ENCODE results near the gene LRRC2.
A peak's percentile ranks its signal among the peaks of the same experiment; 100 is the strongest.
"Not testable (repeated sequence)": the region's sequence is repeated elsewhere in the genome, so short reads cannot be mapped to it uniquely, and the experiment has no call there.

Gene LRRC2

DNA sequence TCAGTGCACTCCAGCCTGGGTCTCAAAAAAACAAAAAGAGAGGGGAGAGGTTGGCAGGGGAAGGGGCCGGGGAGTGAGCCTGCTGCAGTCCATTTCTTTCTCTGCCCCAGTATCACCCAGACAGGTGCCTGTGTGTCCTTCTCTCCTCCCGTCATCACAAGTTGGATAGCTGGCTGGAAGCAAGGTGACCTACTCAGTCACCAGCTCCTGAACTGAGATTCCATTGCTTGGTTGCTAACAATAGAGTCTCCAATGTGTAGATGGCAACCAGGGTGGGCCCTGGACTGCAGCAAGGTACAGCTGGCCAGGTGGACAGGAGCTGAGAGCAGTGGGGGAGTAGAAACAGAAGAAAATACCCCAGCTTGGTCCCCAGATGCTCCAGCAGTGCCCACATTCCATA is 4.6 kb downstream of the LRRC2 start:
- no peak for DNase-seq (ENCODE audit: extremely low spot score, insufficient read length, low read depth)
- FAIRE-seq = no peak

DNA sequence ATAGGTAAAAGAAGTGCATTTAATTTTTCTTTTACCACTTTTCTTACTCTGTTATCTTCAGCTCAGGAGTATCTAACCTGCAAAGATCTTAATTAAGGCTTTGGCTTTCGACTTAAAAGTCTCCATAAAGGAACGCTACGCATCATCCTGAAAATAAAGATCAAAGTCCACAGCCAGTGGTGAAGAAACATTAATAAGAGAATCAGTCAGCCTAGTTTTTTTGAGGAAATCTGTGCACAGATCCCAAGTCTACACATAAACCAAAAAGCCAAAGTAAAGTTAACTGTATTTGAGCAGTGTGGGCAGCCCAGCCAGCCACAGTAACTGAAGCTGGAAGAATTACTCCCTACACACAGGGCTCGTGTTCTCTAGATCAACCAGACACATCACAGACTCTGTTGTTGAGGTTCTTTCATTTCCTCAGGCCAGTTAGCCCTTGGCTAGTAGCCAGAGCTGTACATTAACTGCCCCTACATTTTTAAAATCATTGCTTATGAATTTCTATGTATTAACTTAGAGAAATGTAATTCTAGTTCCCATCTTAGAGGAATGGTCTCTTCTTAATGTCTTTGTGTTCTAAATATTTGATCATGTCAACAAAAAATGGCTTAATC is 6.9 kb downstream of the LRRC2 start:
- DNase-seq (ENCODE audit: extremely low spot score, insufficient read length, low read depth) (no peak), FAIRE-seq (peak; percentile 38)

DNA sequence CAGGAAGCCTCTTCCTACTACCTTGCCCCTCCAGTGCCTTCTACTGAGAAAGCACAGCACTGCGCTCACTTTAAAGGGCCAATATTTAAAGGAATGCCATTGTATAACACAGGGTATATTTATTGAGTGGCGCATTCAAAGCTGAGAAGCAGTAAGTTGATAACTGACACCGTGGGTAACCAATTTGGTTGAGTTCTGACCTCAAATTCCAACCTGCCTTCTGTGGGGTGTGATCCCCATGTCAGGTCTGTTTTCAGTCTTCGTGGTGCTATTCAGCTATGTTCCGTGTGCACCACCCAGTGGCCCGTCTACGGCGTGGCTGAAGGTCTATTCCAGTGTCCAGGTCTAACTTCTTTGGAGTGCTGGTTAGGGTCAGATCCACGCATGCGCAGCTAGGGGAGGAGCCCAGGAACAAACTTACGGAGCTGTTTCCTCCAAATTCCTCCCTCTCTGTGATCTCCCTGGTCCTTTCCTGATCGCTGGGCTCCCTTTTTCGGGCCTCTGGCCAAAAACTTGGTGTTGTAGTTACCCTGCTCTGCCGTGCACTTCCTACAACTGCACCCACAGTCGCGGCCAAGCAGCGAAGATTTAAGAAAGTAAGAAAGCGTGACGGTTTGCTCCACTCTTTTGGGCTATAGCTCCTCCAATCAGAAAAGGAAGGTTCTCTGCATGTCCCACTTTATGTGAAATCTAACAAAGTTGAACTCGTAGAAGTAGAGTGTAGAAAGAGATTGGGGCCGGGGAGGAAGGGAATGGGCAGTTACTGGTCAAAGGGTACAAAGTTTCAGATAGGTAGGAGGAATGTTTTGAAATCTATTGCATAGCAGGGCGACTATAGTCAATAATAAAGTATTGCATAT is 7.7 kb downstream of the LRRC2 start:
- DNase-seq (ENCODE audit: extremely low spot score, insufficient read length, low read depth) (peak; percentile 60), FAIRE-seq (peak; percentile 89)

DNA sequence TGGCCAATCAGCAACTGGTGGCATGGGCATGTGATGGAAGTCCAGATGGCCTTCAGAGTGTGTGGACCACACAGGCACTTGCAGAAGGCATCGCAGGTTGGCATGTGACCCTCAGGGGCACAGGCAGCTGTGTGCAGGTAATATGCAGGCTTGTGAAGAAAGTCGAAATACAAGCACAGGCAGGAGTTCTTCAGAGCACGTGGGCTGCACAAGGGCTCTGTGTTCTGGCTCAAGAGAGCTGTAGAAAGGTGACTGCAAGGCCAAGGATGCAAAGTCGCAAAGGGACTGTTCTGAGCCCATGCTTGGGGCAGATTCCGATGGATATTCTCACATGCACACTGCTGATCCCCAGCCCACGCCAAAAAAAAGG is 8.3 kb downstream of the LRRC2 start:
- DNase-seq (ENCODE audit: extremely low spot score, insufficient read length, low read depth) (no peak), FAIRE-seq (no peak)

DNA sequence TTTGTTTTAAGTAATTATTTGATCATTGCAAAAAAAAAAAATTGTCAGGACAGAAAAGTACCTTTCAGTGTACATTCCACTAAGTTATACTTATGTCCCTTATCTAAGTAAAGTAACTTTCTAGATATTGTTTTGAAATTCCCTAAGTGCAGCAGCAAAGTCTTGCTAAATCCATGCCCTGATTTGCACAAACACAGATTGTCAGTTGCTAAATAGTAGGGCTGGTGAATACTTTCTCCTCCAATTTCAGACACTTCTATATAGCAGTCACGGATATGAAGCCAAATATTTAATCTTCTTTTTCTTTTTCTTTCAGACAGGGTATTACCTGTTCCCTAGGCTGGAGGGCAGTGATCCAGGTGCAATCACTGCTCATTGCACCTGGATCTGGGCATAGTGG is 12.9 kb downstream of the LRRC2 start:
- FAIRE-seq (no peak), DNase-seq (ENCODE audit: extremely low spot score, insufficient read length, low read depth) (no peak)

DNA sequence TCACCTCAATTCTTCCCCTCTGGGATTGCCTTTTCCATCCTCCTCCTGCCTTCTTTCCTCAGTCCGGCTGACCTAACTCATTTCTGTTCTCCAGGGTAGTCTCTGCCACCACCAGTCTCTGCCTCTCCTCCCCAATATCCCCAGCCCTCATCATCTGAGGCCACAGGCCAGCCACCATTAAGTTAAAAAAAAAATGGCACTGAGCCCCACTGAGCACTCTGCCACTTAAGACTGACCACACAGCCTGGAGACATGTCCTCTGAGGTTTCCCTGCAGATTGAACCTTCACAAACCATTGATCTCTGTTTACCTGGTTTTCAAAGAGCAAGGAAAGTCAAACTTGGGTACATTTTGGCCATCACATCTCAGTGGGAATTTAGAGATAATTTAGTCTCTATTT is 13.6 kb downstream of the LRRC2 start:
- FAIRE-seq (peak; percentile 36), DNase-seq (ENCODE audit: extremely low spot score, insufficient read length, low read depth) (no peak)

DNA sequence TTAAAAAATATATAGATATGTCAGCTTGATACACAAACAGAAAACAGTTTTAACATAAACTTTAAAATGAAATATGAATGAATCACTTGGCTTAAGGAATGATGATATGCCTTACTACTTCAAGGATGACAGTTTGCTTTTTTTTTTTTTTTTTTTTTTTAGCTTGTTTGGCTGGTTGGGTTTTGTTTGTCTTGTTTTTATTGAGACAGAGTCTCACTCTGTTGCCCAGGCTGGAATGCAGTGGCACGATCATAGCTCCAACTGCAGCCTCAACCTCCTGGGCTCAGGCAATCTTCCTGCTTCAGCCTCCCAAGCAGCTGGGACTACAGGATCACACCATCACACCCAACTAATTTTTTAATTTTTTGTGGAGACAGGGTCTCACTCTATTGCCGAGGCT is 14.5 kb downstream of the LRRC2 start:
- no peak for FAIRE-seq
- no peak for DNase-seq (ENCODE audit: extremely low spot score, insufficient read length, low read depth)

DNA sequence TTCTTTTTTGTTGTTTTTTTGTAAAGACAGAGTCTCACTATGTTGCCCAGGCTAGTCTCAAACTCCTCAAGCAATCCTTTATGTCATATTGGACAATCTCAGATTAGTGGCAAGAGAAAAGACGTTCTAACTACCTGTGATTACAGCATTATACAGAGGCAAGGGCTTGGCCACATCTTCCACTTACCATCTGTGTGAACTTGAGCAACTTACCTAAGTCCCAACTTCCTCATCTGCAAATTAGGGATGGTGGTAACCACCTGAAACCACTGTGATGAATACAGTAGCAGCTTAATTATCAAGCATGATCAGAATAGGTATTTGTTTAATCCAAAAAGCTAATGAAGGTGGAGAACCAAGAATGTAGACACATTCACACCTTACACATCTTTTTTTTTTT is 16.1 kb downstream of the LRRC2 start:
- FAIRE-seq = no peak

DNA sequence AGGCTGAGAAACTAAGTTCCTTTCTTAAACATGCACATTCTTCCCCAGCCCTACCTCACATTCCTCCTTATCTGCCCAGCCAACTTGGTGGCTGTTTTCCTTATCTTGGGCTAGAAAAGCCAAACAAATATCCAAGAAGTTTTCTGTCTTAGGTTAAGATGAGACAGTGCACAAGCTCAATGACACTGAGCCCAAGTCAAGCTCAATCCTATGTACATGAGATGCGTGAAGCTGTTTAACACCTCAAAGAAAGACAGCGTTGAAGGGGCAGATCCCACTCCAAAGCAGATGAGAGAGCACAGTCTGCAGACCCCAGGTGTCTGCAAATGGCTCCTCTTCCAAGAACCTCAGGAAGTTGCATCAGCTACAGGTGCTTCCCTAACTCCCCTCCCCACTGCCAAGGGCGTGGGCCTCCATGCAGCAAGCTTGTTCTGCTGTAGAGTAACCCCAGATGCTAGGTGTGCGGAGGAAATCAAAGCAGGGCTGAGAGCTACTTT is 16.6 kb downstream of the LRRC2 start:
- FAIRE-seq (no peak), DNase-seq (ENCODE audit: extremely low spot score, insufficient read length, low read depth) (no peak)

More for the DNA sequence above, 16.1 kb downstream of the LRRC2 start:
- no peak for DNase-seq (ENCODE audit: extremely low spot score, insufficient read length, low read depth)

DNA sequence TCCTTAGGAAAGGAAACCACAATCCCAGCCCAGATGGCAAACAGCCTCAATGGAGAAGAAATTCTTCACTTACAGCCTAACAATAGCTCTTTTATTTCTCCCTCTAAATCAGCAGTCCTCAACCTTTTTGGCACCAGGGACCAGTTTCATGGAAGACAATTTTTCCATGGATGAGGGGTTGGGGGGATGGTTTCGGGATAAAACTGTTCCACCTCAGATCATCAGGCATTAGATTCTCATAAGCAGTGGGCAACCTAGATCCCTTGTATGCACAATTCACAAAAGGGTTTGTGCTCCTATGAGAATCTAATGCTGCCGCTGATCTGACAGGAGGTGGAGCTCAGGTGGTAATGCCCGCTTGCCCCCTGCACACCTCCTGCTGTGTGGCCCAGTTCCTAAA is 17.5 kb downstream of the LRRC2 start:
- not testable (repeated sequence) for FAIRE-seq; DNase-seq (ENCODE audit: extremely low spot score, insufficient read length, low read depth)

DNA sequence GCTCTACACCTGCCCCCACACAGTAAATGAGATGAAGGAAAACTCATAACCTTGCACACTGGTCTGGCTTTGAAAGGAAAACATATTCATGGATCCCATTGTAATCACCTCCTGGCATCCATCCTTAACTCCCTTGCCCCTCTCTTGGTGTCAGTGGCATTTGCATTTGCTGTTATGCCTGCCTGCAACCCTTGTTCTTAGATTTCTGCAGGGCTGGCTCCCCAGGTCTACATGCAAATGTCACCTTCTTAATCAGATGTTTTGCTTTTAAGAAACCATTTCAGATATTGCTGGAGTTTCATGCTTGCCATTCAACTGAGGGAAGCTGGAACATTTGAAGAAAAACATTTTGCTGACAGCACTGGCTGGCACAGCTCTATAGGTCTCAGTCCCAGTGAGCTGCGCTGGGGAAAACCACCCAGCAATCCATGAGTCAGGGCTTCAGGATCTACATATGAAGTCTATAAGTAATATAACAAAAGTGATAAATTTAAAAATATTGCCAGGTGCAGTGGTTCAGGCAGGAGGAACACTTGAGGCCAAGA is 19.1 kb downstream of the LRRC2 start:
- FAIRE-seq (no peak), DNase-seq (ENCODE audit: extremely low spot score, insufficient read length, low read depth) (no peak)

DNA sequence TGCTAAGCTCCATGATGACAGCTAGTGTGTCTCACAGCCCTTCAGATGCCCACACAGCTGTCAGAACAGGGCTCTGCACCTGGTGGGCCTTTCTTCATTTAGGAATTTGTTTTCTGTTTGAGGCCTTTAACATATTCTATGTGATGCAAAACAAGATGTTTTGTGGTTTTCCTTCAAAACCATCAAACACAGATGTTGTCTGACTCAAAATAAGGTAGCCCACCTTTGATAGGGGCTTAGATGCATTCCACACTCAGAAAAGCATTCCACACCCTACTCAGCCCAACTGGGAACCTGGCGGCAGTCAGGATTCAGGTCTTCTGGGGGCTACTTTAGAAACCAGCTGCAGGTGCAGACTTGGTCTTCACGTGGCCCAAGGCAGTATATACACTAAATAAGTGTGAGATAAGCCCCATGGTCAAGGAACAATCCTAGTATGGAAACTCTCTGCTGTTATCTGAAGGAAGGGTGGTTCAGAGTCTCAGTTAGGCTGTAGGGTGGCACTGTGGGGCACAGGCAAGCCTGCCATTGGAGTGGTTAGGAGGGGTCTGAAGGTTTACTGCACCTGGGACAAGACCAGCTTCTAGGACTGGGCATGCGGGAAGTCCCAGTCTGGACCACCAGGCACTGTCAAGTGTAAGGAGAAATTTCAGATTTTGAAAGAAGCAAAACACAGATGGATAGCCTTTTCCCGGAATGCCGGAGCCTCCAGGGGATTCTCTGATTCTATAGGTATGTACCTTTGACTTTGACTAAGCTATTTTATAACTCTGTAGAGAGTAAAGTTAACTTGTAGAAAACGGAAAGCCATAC is 20.1 kb downstream of the LRRC2 start:
- FAIRE-seq = no peak
- no peak for DNase-seq (ENCODE audit: extremely low spot score, insufficient read length, low read depth)

DNA sequence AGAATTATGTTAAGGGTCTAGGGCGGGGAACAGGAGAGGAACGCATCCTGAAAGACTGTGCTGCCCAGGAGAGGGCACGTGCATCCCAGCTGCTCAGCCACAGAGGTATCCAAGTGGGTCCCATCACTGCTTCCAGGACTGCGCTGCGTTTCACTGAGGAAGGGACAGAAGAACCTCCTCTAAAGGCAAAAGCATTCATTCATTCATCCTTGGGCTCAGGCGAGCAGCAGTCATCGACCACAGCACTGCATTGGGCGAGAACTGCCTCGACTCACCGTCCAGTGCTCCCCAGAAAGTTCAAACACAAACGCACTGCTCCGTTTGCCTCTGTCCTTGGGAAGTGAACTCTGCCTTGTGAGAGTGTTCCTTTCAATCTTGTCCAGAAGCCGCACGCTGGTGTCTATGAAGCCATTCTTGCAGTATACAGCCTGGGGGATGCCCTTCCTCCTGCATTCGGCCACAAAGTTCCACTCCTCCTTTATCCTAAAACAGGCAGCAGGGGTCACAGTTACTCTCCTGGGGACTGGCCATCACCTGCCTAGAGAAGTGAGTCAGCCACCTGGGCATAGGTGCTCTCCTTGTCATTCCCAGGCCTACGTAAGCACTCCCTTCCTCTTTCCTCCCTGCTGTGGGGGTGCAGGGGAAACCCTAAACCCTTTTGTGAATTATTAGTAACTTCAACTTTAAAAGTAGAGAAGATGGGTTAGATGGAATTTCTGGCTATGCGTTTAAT is 21.2 kb downstream of the LRRC2 start:
- FAIRE-seq (no peak), DNase-seq (ENCODE audit: extremely low spot score, insufficient read length, low read depth) (no peak)

DNA sequence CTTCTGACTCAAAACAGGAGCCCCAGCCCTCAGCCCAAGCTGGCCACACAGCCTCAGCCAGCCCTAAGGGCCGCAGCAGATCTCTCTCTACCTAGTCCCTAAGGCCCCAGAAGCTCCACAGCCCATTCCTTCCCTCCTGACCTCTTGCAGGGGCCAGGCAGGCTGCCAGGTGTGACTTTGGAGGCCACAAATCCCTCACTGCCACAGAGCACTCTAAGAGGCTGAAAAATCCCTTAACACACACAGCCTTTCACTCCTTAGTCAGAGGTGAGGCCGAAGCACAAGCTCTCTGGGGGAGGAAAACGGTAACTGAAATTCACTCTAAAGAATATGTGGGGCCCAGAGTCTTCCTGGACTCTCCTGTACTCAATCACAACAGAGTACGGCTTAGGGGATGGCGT is 23.3 kb downstream of the LRRC2 start:
- FAIRE-seq (peak; percentile 55), DNase-seq (ENCODE audit: extremely low spot score, insufficient read length, low read depth) (no peak)

DNA sequence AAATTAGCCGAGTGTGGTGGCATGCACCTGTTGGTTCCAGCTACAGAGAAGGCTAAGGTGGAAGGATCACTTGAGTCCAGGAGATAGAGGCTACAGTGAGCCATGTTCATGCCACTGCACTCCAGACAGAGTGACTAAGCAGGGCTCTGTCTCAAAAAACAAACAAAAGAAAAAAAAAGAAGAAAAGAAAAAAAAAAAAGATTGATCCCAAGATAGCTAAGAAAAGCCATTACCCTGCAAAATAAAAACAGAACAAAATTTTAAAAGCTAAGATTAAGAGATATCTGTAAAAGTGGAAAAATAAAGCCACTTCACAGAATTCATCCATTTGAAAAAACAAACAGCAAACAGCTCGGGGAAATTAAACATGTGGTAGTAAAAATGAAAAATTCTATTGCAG is 23.8 kb downstream of the LRRC2 start:
- DNase-seq (ENCODE audit: extremely low spot score, insufficient read length, low read depth) (no peak), FAIRE-seq (peak; percentile 29)

DNA sequence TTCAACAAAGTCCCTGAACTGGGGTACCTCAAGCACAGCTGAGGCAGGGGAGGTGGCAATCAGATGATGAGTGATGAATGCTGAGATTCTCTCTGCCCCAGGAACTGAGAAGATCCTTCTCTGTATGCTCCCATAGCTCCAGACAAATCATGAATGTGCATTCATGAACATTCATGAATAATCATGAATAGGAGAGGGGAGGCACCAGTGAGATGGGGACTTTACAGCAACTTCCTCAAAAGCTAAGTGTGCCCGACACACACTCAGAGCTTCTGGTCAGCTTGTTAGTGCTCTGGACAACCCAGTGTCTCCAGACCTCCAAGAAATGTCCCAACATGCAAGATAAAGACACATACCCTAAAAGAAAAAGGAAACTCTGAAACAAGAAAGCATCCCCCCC is 24.3 kb downstream of the LRRC2 start:
- peak; percentile 72 for FAIRE-seq
- DNase-seq (ENCODE audit: extremely low spot score, insufficient read length, low read depth) = no peak

DNA sequence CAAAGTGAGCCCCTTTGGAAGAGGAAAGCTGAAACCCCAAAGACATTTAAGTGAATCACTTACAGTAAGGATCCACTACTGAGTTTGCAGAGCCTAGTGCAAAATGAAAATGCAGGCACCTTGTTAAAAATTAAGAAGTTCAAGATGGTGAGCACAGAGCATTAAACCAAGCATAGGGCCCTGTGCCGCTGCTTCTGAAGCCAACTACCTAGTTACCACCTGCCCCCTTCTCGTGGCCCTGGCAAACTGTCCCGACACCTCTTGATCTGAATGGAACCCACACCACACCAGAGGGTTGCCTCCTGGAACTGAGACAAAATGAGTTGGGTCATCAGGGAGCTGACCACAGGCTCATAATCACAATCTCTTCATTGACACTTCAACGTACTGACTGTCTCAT is 25.6 kb downstream of the LRRC2 start:
- no peak for DNase-seq (ENCODE audit: extremely low spot score, insufficient read length, low read depth)
- no peak for FAIRE-seq

DNA sequence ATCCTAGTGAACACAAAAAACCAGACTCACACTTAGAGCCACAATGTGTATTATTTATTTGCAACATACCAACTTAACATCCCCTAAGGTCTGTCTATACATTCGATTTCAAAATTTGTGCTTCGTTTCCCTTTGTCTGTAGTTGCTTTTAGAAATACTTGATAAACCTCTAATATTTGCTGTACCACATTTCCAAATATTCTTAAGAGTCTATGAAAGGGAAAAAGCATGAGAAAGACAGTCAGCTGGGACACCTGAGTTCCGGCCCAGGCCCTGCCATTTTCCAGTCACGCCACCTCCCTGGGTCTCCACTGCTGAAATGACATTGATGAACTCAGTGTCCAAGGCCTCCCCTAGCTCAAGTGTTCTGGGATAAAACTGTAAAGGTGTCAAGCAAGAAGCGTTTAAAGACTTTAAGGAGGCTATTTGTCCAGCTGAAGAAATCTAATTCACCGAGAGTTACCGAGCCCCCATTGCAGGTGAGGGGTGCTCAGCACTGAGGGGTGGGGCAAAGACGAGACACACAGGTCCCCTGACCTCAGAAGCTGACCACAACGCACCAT is 26.6 kb downstream of the LRRC2 start:
- DNase-seq (ENCODE audit: extremely low spot score, insufficient read length, low read depth) (no peak), FAIRE-seq (no peak)

DNA sequence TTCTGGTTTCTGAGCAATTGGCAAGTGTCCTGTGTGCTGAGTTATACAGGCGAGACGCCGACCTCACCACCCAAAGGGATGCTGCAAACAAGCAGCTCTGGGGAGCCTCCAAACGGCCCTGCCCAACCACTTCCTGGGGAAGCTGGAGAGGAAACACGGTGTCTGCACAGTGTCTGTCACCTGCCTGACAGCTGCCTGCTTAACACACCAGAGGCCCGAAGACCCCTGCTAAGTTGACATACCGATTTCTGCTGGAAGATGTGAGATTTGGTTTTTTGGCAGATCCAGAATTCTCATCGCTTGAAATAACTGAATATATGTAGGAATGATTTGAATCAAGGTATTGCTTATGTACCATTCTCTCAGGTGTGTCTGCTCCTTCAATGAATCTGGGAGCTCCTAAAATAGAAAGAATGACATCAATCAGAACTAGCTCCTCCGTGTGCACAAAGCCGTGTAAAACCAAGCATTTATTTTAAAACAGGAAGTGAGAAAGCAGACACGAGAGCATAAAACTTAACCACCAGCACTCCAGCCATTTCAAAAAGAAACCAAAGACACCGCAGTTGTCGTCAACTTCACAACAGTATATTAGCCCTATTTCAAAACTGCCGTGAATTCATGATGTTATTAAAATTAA is 27.2 kb downstream of the LRRC2 start:
- peak; percentile 55 for DNase-seq (ENCODE audit: extremely low spot score, insufficient read length, low read depth)
- FAIRE-seq = peak; percentile 98

Measured in GM18507 (cell line).